Measurements from ENCODE around the gene SLC9A8.

SLC9A8 gene

GRCh38 chr20:49862607-49863200 lies 50.1 kb downstream of the SLC9A8 start:
- Histone ChIP-seq H3K9me3 (no peaks in the 10 kb centered on the region), H3K27me3 (no peaks in the 10 kb centered on the region), H3K4me1 (ENCODE audit: control insufficient read depth in 1 of 2, insufficient read depth in 1 of 2, low read depth in 1 of 2, low read length in 1 of 2) (no peaks in the 10 kb centered on the region), H3K36me3 (peaks cover 98% of the 10 kb centered on the region), H3K27ac (no peak overlapping the region), H3K4me3 (ENCODE audit: low read depth in 1 of 2, low read length in 1 of 2) (no peak overlapping the region)
- TF ChIP-seq CTCF (IDR thresholded peaks at IDR 0.05), result no peak

GRCh38 chr20:49863666-49864065 lies 51.0 kb downstream of the SLC9A8 start:
- H3K27ac ChIP-seq, result no peak overlapping the region
- H3K4me3 ChIP-seq (ENCODE audit: low read depth in 1 of 2, low read length in 1 of 2), result no peak overlapping the region
- no peaks in the 10 kb centered on the region for H3K27me3 ChIP-seq
- no peaks in the 10 kb centered on the region for H3K9me3 ChIP-seq
- TF ChIP-seq CTCF (IDR thresholded peaks at IDR 0.05), result no peak
- no peaks in the 10 kb centered on the region for H3K4me1 ChIP-seq (ENCODE audit: control insufficient read depth in 1 of 2, insufficient read depth in 1 of 2, low read depth in 1 of 2, low read length in 1 of 2)
- peaks cover 98% of the 10 kb centered on the region for H3K36me3 ChIP-seq

GRCh38 chr20:49865559-49865958 lies 52.9 kb downstream of the SLC9A8 start:
- TF ChIP-seq CTCF (IDR thresholded peaks at IDR 0.05), result no peak
- no peak overlapping the region for H3K27ac ChIP-seq
- peaks cover 96% of the 10 kb centered on the region for H3K36me3 ChIP-seq
- H3K27me3 ChIP-seq, result no peaks in the 10 kb centered on the region
- no peaks in the 10 kb centered on the region for H3K4me1 ChIP-seq (ENCODE audit: control insufficient read depth in 1 of 2, insufficient read depth in 1 of 2, low read depth in 1 of 2, low read length in 1 of 2)
- no peak overlapping the region for H3K4me3 ChIP-seq (ENCODE audit: low read depth in 1 of 2, low read length in 1 of 2)
- H3K9me3 ChIP-seq, result no peaks in the 10 kb centered on the region

- no peak overlapping the region for H3K4me3 ChIP-seq (ENCODE audit: low read depth in 1 of 2, low read length in 1 of 2)
- H3K4me1 ChIP-seq (ENCODE audit: control insufficient read depth in 1 of 2, insufficient read depth in 1 of 2, low read depth in 1 of 2, low read length in 1 of 2), result no peaks in the 10 kb centered on the region
- no peak overlapping the region for H3K27ac ChIP-seq
- no peaks in the 10 kb centered on the region for H3K9me3 ChIP-seq
- no peak for TF ChIP-seq CTCF (IDR thresholded peaks at IDR 0.05)
- H3K27me3 ChIP-seq, result no peaks in the 10 kb centered on the region
- H3K36me3 ChIP-seq, result peaks cover 96% of the 10 kb centered on the region
Observed at GRCh38 chr20:49866051-49866450, 53.4 kb downstream of the SLC9A8 start.

GRCh38 chr20:49867453-49868215 lies 55.0 kb downstream of the SLC9A8 start:
- Histone ChIP-seq H3K27me3 (no peaks in the 10 kb centered on the region), H3K4me3 (ENCODE audit: low read depth in 1 of 2, low read length in 1 of 2) (no peak overlapping the region), H3K4me1 (ENCODE audit: control insufficient read depth in 1 of 2, insufficient read depth in 1 of 2, low read depth in 1 of 2, low read length in 1 of 2) (no peaks in the 10 kb centered on the region), H3K9me3 (no peaks in the 10 kb centered on the region), H3K27ac (no peak overlapping the region), H3K36me3 (peaks cover 95% of the 10 kb centered on the region)
- TF ChIP-seq CTCF (IDR thresholded peaks at IDR 0.05), result no peak
